ENCODE measurements around the gene ATP1B3. TPM values are rescaled to one million over a fixed set of nuclear protein-coding genes. Genes with fewer than 3 reads are reported as not detected.
A peak's percentile ranks its signal among the peaks of the same experiment; 100 is the strongest.

ATP1B3 gene
- total and polyA plus RNA-seq, 2 of the 13 experiments (the other 11 are each of a cell fraction or from before 2014, with no cell fraction given), result 84.3 to 93.6 TPM

DNA sequence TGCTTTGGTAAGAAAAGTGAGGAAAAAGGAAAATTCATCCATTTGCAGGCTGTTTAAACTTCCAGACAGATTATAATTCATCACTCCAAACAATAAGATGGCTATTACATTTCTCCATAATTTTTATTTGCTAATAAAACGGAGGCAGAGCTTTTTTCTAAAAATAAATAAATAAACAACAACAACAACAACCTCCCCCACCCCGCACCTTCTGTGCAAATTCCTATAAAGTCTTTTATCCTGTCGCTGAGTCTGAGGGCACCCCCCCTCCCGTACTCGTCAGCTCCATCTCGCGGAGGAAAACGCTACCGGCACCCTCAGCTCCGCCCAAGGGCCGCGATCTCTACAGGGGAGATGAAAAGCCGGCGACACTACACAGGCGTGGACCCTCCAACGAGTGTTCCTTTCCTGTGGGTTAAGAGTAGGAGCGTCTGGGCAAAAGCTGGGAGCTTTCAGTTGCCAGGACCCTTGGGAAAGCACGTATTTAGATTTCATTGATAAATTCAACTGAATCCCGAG is 1.0 kb upstream of the ATP1B3 start:
- Histone ChIP-seq H3K4me2 (ENCODE audit: low read depth, low read length) (peak overlapping the region; percentile 86), H3K9ac (ENCODE audit: insufficient read depth, low read depth, low read length) (peak overlapping the region; percentile 50; the same call in 1 of the 2 replicates), H3K27me3 (ENCODE audit: control insufficient read depth in 1 of 2, insufficient read depth in 2 of 2, low read length in 2 of 2) (no peaks in the 10 kb centered on the region), H3K4me1 (ENCODE audit: insufficient read depth, low read length) (peaks cover 25% of the 10 kb centered on the region), H3K36me3 (replicated peaks in 1 of 2; ENCODE audit: control insufficient read depth in 1 of 2, insufficient read depth in 2 of 2, low read length in 2 of 2) (no peaks in the 10 kb centered on the region), H4K20me1 (ENCODE audit: insufficient read depth, low read length) (peaks cover 4% of the 10 kb centered on the region; the same call in 1 of the 2 replicates), H3K9me3 (ENCODE audit: low read length) (no peaks in the 10 kb centered on the region), H2AFZ (ENCODE audit: low read length) (peak overlapping the region; percentile 89), H3K27ac (ENCODE audit: extremely low read length, insufficient read depth, low read length) (peak overlapping the region; percentile 47), H3K79me2 (ENCODE audit: insufficient read depth, low read length) (peaks cover 30% of the 10 kb centered on the region), H3K4me3 (replicated peaks in 1 of 3; ENCODE audit: insufficient read depth in 1 of 3, low read depth in 2 of 3, low read length in 3 of 3) (peak overlapping the region; percentile 92)
- DNase-seq (ENCODE audit: low spot score) (peak; percentile 67), FAIRE-seq (no peak), ATAC-seq (peak; percentile 85)
- POLR2A ChIA-PET, result interaction anchor here (0.9 to 1.4 kb wide), 3 partner anchors 137 to 230 kb away, joined by 4 to 8 read pairs (median 6); partner anchors contain the start of gene RNF7
- no TSS peak for BruUV-seq (replicated peaks)
- WGBS (ENCODE audit: low lambda C conversion rate), result under 1% methylated on average over 16 of the region's 19 CpGs
- CTCF ChIA-PET (ENCODE audit: low intra/inter-chr PET ratio, low total read pairs), result interaction anchor here (1.7 kb wide), 1 partner anchor 137 kb away, joined by 19 read pairs; the partner anchor contains the start of gene RNF7
- intact Hi-C loops (cut with micrococcal nuclease; ENCODE audit: unreplicated experiment) (loop anchor here (1.0 to 10.0 kb wide), 3 partner anchors 137 to 571 kb away; partner anchors contain the start of genes RASA2 and RNF7), in situ Hi-C loops (cut with HindIII; ENCODE audit: extremely low pct_ligation_motif_present, low pct_unique_long_range_greater_than_20kb) (loop anchor here (10.0 kb wide), 1 partner anchor 141 kb away; the partner anchor contains the start of gene RNF7)
- TF ChIP-seq LRRFIP1 (CRISPR knock-in tag; conservative IDR thresholded peaks at IDR 0.05) (no peak), STAG1 (CRISPR knock-in tag; IDR thresholded peaks at IDR 0.05) (peak; percentile 57), TOPORS (CRISPR knock-in tag; IDR thresholded peaks at IDR 0.05) (no peak), ZNF639 (CRISPR knock-in tag; conservative IDR thresholded peaks at IDR 0.05) (no peak), HMGXB3 (CRISPR knock-in tag; IDR thresholded peaks at IDR 0.05; ENCODE audit: borderline replicate concordance) (no peak), ZNF501 (CRISPR knock-in tag; IDR thresholded peaks at IDR 0.05) (0 out of 2 replicates have a peak, but pooled peaks have one; percentile 48), HNF4G (IDR thresholded peaks at IDR 0.05; ENCODE audit: borderline replicate concordance, low read depth, low read length) (no peak), HNF4G (CRISPR knock-in tag; IDR thresholded peaks at IDR 0.05; ENCODE audit: borderline replicate concordance, low read depth) (no peak), HOXA7 (CRISPR knock-in tag; IDR thresholded peaks at IDR 0.05) (no peak), ZNF17 (CRISPR knock-in tag; IDR thresholded peaks at IDR 0.05) (no peak), RAD21 (CRISPR knock-in tag; IDR thresholded peaks at IDR 0.05) (peak; percentile 60), THYN1 (CRISPR knock-in tag; IDR thresholded peaks at IDR 0.05; ENCODE audit: borderline replicate concordance, low read depth) (no peak), HDAC1 (CRISPR knock-in tag; IDR thresholded peaks at IDR 0.05) (0 out of 2 replicates have a peak, but pooled peaks have one; percentile 37), ZNF234 (CRISPR knock-in tag; conservative IDR thresholded peaks at IDR 0.05) (no peak), ESRRA (CRISPR knock-in tag; IDR thresholded peaks at IDR 0.05; ENCODE audit: low read depth) (no peak), ZNF614 (CRISPR knock-in tag; IDR thresholded peaks at IDR 0.05; ENCODE audit: borderline replicate concordance) (0 out of 2 replicates have a peak, but pooled peaks have one; percentile 29)

Measured in HepG2 (cell line).